Measurements from ENCODE around the gene C1orf50.
A peak's percentile ranks its signal among the peaks of the same experiment; 100 is the strongest.

The C1orf50 gene

GRCh38 chr1:42765269-42765668 lies 1.8 kb upstream of the C1orf50 start:
- DNase-seq: no peak

- DNase-seq: peak; percentile 79
These were observed 963 bp upstream of the C1orf50 start for GRCh38 chr1:42765832-42766740.

- DNase-seq: no peak
These were observed 506 bp downstream of the C1orf50 start for GRCh38 chr1:42767510-42768000.

GRCh38 chr1:42768172-42768571 lies 1.1 kb downstream of the C1orf50 start:
- DNase-seq: no peak

GRCh38 chr1:42769811-42770210 lies 2.8 kb downstream of the C1orf50 start:
- DNase-seq: no peak

GRCh38 chr1:42773420-42773819 lies 6.4 kb downstream of the C1orf50 start:
- DNase-seq: no peak

GRCh38 chr1:42774928-42775526 lies 8.0 kb downstream of the C1orf50 start:
- no peak for DNase-seq

GRCh38 chr1:42776502-42776901 lies 9.5 kb downstream of the C1orf50 start:
- DNase-seq: no peak

GRCh38 chr1:42777852-42778251 lies 10.8 kb downstream of the C1orf50 start:
- DNase-seq: no peak

- no peak for DNase-seq
These were observed 12.7 kb downstream of the C1orf50 start for GRCh38 chr1:42779725-42780124.

GRCh38 chr1:42780176-42780575 lies 13.1 kb downstream of the C1orf50 start:
- DNase-seq: no peak

GRCh38 chr1:42783092-42783491 lies 16.0 kb downstream of the C1orf50 start:
- DNase-seq: no peak

- no peak for DNase-seq
These were observed 17.5 kb downstream of the C1orf50 start for GRCh38 chr1:42784547-42784945.

GRCh38 chr1:42784946-42785693 lies 18.1 kb downstream of the C1orf50 start, which contains the start of gene TMEM269:
TSS of gene TMEM269 (plus strand) at chr1:42784991. CDS start at chr1:42789894, 4,903 bp downstream.
- DNase-seq: peak; percentile 55

GRCh38 chr1:42786097-42786496 lies 19.0 kb downstream of the C1orf50 start:
- no peak for DNase-seq

- DNase-seq: no peak
These were observed 21.0 kb downstream of the C1orf50 start for GRCh38 chr1:42788021-42788420.

GRCh38 chr1:42793824-42794223 lies 26.8 kb downstream of the C1orf50 start:
- DNase-seq: no peak

- no peak for DNase-seq
These were observed 30.4 kb downstream of the C1orf50 start for GRCh38 chr1:42797414-42797813.

GRCh38 chr1:42797979-42798378 lies 30.9 kb downstream of the C1orf50 start:
- no peak for DNase-seq

GRCh38 chr1:42801832-42802473 lies 34.9 kb downstream of the C1orf50 start:
- DNase-seq: no peak

GRCh38 chr1:42806171-42806570 lies 39.1 kb downstream of the C1orf50 start:
- DNase-seq: no peak

GRCh38 chr1:42806593-42806992 lies 39.5 kb downstream of the C1orf50 start:
- no peak for DNase-seq

Measured in right hindlimb (tissue), 1 donor.